K562 (cell line): ENCODE results near the gene YIPF2. TPM values are rescaled to one million over a fixed set of nuclear protein-coding genes. Genes with fewer than 3 reads are reported as not detected.

Source experiments
- BRD9 ChIP-seq: fragments of 450-650 bp; IDR thresholded peaks from 2 replicates; pipeline ENCODE4 v1.6.1; 2018; ENCODE audit warnings: low read depth; ENCODE audit not compliant: partially characterized antibody
- REST ChIP-seq, 2 experiments: fragments of 450-650 bp; formaldehyde crosslinking in 1 of 2; IDR thresholded peaks; 2 replicates each; pipeline versions ENCODE4 v1.4.0 to v1.6.1; 2014 to 2020; ENCODE audit warnings: mild to moderate bottlenecking in 2 of 2, borderline replicate concordance in 1 of 2, low read depth in 1 of 2
- ZBTB26 ChIP-seq: fragments of 450-650 bp; formaldehyde crosslinking; IDR thresholded peaks from 2 replicates; pipeline ENCODE4 v1.4.0; 2022; ENCODE audit warnings: missing genetic modification characterization
- ZFP1 ChIP-seq: fragments of 450-650 bp; formaldehyde crosslinking; IDR thresholded peaks from 2 replicates; pipeline ENCODE4 v1.4.0; 2020; ENCODE audit warnings: mild to moderate bottlenecking, mixed read lengths
- polyA plus RNA-seq, 8 experiments: library from polyadenylated mRNA; depleted of rRNA in 4 of 8; stranded (reverse) in 5 of 8; unstranded in 3 of 8; fragments of >200 nt; fragmentation: Nextera tagmentation in 2 of 8; fragmentation: Illumina TruSeq in 1 of 8; extraction: Ambion mirVana in 2 of 8; extraction: Trizol in 1 of 8; gene quantifications; 2 replicates each; pipeline versions ENCODE4 v1.2.1 to v1.2.3, GENCODE V29; 2011 to 2014; ENCODE audit warnings: inconsistent platforms in 1 of 8, missing spikeins in 1 of 8
- total RNA-seq, 7 experiments: library from RNA; depleted of rRNA in 6 of 7; stranded (reverse); fragments of >200 nt in 6 of 7; fragmentation: Illumina TruSeq in 2 of 7; extraction: Trizol in 2 of 7; gene quantifications; 2 replicates each; pipeline versions ENCODE4 v1.2.1 to v1.2.3, GENCODE V29; 2011 to 2021; ENCODE audit warnings: low replicate concordance in 1 of 7

Gene YIPF2
- total and polyA plus RNA-seq, 9 of the 15 experiments (the other 6 are each of a cell fraction or from before 2014, with no cell fraction given): 1.3 to 65.2 (median 31.6) TPM

- TF ChIP-seq REST (IDR thresholded peaks at IDR 0.05; ENCODE audit: borderline replicate concordance): peak; percentile 58; the same call in 1 of the 2 replicates
- TF ChIP-seq REST (CRISPR knock-in tag; IDR thresholded peaks at IDR 0.05; ENCODE audit: low read depth): no peak
- 0 out of 2 replicates have a peak, but pooled peaks have one; percentile 41 for TF ChIP-seq ZBTB26 (CRISPR knock-in tag)
- TF ChIP-seq ZFP1 (CRISPR knock-in tag): no peak
- TF ChIP-seq BRD9: no peak
Measured at GRCh38 chr19:10936661-10937084, 8.2 kb upstream of the YIPF2 start (continued).
